OCI-LY1 (cell line): ENCODE results near the gene MAN1C1.

ENCODE experiments used
- EZH2 ChIP-seq: fragments of 200-600 bp; sonication (generic), shearing (Covaris generic); IDR thresholded peaks from 2 replicates; pipeline ENCODE4 v1.8.0; 2017; ENCODE audit warnings: borderline replicate concordance, mixed run types, mild to moderate bottlenecking, antibody characterized with exemption, low read length, moderate library complexity, mixed read lengths
- TF ChIP-seq, protein P1 (sequence below): fragments of 200-600 bp; sonication (generic), shearing (Covaris generic); IDR thresholded peaks from 2 replicates; pipeline ENCODE4 v1.5.1; 2017; ENCODE audit warnings: mild to moderate bottlenecking, antibody characterized with exemption, low read length, moderate library complexity, mixed read lengths

DNA sequence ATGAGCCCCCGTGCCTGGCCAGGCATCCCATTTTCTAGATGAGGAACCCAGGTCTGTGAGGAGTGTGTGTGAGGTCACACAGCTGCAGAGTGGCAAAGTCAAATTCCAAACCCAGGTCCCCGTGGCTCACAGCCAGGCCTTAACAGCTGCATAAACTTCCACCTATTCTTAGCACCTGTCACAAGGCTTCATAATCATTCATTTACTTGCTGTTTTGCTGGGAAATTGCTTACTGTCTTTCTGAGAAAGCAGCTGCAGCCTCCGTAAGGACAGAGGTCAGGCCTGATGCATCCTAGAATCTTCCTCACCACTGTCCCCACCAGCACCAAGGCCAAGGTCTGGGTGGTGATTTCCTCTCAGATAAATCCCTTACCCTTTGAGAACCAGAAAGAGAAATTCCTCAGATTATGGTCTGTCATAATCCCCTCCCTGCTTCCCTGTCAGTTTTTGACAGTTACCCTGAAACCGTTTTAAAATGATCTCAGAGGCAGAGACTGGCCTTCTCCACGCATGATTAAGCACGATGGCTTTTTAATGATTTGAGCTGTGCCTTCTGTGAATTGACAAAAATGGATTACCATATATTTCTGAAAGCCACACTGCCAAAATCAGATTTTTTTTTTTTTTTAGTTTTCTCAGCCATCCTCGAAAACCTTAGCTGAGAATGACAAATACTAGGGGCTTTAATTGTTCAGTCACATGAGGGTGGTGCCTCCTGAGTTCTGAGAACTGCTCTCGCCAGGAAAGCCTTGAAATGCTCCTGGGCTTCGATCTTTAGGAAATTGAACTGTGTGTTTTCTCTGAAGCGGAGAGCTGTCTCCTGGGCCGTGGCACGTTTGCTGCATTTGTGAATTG, 113.4 kb downstream of the MAN1C1 start:
- TF ChIP-seq, protein P1, sequence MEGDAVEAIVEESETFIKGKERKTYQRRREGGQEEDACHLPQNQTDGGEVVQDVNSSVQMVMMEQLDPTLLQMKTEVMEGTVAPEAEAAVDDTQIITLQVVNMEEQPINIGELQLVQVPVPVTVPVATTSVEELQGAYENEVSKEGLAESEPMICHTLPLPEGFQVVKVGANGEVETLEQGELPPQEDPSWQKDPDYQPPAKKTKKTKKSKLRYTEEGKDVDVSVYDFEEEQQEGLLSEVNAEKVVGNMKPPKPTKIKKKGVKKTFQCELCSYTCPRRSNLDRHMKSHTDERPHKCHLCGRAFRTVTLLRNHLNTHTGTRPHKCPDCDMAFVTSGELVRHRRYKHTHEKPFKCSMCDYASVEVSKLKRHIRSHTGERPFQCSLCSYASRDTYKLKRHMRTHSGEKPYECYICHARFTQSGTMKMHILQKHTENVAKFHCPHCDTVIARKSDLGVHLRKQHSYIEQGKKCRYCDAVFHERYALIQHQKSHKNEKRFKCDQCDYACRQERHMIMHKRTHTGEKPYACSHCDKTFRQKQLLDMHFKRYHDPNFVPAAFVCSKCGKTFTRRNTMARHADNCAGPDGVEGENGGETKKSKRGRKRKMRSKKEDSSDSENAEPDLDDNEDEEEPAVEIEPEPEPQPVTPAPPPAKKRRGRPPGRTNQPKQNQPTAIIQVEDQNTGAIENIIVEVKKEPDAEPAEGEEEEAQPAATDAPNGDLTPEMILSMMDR = no peak
- no peak for TF ChIP-seq EZH2
